ENCODE measurements around the gene L3MBTL4. TPM values are rescaled to one million over a fixed set of nuclear protein-coding genes. Genes with fewer than 3 reads are reported as not detected.

Gene L3MBTL4
- total RNA-seq, 1 experiment from 2014 or later = 1.4 TPM

- Mint-ChIP-seq H3K27ac (no peak overlapping the region), H3K27me3 (ENCODE audit: low read depth) (no peaks in the 10 kb centered on the region), H3K4me1 (no peaks in the 10 kb centered on the region), H3K36me3 (peaks cover 16% of the 10 kb centered on the region), H3K4me3 (no peak overlapping the region), H3K9me3 (peaks cover 40% of the 10 kb centered on the region)
- no peak for ATAC-seq
- ChIA-PET CTCF (no interaction called here), POLR2A (no interaction called here)
- DNase-seq (ENCODE audit: low spot score) = no peak
- TF ChIP-seq HMGXB4 (CRISPR knock-in tag; IDR thresholded peaks at IDR 0.05) (no peak), NFYB (CRISPR knock-in tag; conservative IDR thresholded peaks at IDR 0.05; ENCODE audit: low read depth) (no peak)
These were observed 86.7 kb downstream of the L3MBTL4 start for GRCh38 chr18:6327895-6328620.

GRCh38 chr18:6327485-6327884 lies 87.2 kb downstream of the L3MBTL4 start:
- POLR2A ChIA-PET = no interaction called here
- no peak for ATAC-seq
- no peak for TF ChIP-seq SOX15 (CRISPR knock-in tag; IDR thresholded peaks at IDR 0.05)
- no peak for TF ChIP-seq ZNF416 (CRISPR knock-in tag; IDR thresholded peaks at IDR 0.05)
- no peak for TF ChIP-seq ZNF532 (CRISPR knock-in tag; IDR thresholded peaks at IDR 0.05; ENCODE audit: borderline replicate concordance)
- Mint-ChIP-seq H3K9me3 (peaks cover 46% of the 10 kb centered on the region), H3K4me3 (no peak overlapping the region), H3K4me1 (no peaks in the 10 kb centered on the region), H3K27ac (no peak overlapping the region), H3K36me3 (peaks cover 22% of the 10 kb centered on the region), H3K27me3 (ENCODE audit: low read depth) (no peaks in the 10 kb centered on the region)
- no peak for DNase-seq (ENCODE audit: low spot score)
- CTCF ChIA-PET = no interaction called here

- POLR2A ChIA-PET = no interaction called here
- no peak for ATAC-seq
- CTCF ChIA-PET = no interaction called here
- H3K4me1 Mint-ChIP-seq = no peaks in the 10 kb centered on the region
- H3K4me3 Mint-ChIP-seq = no peak overlapping the region
- H3K27me3 Mint-ChIP-seq (ENCODE audit: low read depth) = no peaks in the 10 kb centered on the region
- peaks cover 53% of the 10 kb centered on the region for H3K9me3 Mint-ChIP-seq
- H3K27ac Mint-ChIP-seq = no peak overlapping the region
- peaks cover 26% of the 10 kb centered on the region for H3K36me3 Mint-ChIP-seq
- DNase-seq (ENCODE audit: low spot score) = no peak
- TF ChIP-seq PRDM15 (CRISPR knock-in tag; IDR thresholded peaks at IDR 0.05) (no peak), ATF2 (CRISPR knock-in tag; IDR thresholded peaks at IDR 0.05; ENCODE audit: borderline replicate concordance, low read depth) (no peak), NR3C1 (CRISPR knock-in tag; conservative IDR thresholded peaks at IDR 0.05; ENCODE audit: low read depth) (no peak), SOX15 (CRISPR knock-in tag; IDR thresholded peaks at IDR 0.05) (no peak), MXD4 (CRISPR knock-in tag; IDR thresholded peaks at IDR 0.05; ENCODE audit: borderline replicate concordance) (no peak), ZNF138 (CRISPR knock-in tag; conservative IDR thresholded peaks at IDR 0.05) (no peak), PRRX2 (CRISPR knock-in tag; IDR thresholded peaks at IDR 0.05) (no peak), SMAD4 (CRISPR knock-in tag; IDR thresholded peaks at IDR 0.05) (no peak), E2F1 (CRISPR knock-in tag; IDR thresholded peaks at IDR 0.05) (no peak), STAT6 (CRISPR knock-in tag; conservative IDR thresholded peaks at IDR 0.05; ENCODE audit: low read depth) (no peak), IRF2 (CRISPR knock-in tag; IDR thresholded peaks at IDR 0.05; ENCODE audit: borderline replicate concordance, low read depth) (no peak), ESRRA (CRISPR knock-in tag; IDR thresholded peaks at IDR 0.05; ENCODE audit: borderline replicate concordance) (no peak)
These were observed 88.1 kb downstream of the L3MBTL4 start for GRCh38 chr18:6326566-6326965.

Measured in WTC11 (cell line).